GM12872 (cell line): ENCODE data around the gene MYH10.

ENCODE experiments used
- TF ChIP-seq, protein P1 (sequence below): IDR thresholded peaks from 3 replicates; pipeline ENCODE4 v1.5.1; 2011; ENCODE audit warnings: low read depth, mild to moderate bottlenecking, low read length, moderate library complexity; ENCODE audit not compliant: insufficient read depth

The MYH10 gene

DNA sequence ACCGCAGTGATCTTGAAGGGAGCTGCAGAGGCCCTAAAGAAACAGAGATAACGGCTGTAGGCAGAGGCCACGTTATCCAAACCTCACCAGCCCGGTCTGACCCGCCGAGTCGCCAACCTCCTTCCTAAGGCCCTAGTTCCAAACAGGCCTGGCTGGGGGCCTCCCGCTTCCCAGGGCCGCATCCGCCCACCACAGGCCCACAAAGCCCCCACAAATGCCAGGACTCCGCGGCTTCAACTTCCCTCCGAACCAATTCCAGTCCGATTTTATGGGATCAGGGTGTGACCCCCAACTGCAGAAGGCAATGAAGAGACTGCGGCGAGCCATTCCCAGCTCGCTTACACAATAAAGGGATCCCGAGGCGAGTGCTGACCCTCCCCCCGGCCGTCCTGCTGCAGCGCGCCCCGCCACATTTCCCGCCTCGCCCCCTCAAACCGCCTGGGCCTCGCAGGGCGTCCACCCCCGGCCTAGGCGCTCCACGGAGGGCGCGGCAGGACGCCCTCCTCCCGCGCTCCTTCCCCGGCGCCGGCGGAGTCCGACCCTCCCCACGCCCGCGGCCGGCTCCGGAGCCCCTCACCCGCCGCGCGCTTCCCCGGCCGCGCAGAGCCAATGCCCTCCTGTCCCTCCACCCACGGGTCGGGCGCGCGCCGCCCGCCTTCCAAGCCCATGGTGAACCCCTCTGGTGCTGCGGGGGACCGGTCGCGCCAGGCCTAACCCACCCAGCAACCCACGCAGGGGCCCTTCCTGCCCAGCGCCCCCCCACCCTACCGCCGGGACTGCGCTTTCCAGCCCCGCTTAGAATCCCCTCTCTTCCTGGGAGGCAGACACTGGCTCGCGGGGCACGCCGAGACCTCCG is 926 bp downstream of the MYH10 start:
- TF ChIP-seq, protein P1, sequence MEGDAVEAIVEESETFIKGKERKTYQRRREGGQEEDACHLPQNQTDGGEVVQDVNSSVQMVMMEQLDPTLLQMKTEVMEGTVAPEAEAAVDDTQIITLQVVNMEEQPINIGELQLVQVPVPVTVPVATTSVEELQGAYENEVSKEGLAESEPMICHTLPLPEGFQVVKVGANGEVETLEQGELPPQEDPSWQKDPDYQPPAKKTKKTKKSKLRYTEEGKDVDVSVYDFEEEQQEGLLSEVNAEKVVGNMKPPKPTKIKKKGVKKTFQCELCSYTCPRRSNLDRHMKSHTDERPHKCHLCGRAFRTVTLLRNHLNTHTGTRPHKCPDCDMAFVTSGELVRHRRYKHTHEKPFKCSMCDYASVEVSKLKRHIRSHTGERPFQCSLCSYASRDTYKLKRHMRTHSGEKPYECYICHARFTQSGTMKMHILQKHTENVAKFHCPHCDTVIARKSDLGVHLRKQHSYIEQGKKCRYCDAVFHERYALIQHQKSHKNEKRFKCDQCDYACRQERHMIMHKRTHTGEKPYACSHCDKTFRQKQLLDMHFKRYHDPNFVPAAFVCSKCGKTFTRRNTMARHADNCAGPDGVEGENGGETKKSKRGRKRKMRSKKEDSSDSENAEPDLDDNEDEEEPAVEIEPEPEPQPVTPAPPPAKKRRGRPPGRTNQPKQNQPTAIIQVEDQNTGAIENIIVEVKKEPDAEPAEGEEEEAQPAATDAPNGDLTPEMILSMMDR, result no peak

DNA sequence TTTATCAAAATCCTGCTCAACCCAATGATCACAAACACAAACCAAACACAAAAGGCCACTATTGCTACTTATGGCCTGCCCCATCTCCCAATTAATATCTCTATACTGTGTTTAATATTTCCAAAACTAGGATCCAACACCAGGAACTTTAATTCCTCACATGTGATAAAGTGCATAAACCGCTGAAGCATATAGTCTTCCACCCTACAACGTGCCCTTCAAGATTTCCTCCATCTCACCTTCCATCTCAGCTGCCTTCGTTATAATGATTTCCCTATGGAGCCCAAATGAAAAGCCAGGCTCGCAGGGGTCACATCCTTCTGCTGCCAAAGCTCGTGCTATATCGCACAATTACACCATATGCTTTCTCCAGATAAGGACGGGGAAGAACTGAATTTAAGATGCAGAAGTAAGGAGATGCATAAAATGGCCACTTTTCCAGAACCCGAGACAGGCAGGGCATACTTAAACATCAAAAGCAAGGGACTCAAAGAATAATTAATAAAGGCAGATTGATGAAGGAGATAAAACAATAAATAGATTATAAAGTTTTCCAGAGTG is 1.8 kb downstream of the MYH10 start:
- TF ChIP-seq, protein P1, result no peak

DNA sequence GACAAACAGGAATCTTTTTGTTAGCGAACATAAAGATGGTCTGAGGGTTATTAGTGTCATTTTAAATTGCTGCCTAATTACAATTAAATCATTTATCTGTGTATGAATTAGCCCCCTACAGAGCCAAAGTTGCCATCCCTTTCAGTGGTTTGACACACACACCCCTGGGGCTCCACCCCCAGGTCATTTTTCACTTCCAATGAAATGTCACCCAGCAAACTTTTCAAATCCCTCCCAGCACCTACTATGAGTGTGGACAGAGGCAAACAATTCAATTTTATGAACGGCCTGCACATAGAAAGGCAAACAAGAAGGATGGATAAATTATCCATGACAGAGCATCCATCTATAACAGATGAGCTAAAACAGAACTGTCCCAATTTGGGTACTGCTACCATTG is 2.4 kb downstream of the MYH10 start:
- TF ChIP-seq, protein P1, result no peak

DNA sequence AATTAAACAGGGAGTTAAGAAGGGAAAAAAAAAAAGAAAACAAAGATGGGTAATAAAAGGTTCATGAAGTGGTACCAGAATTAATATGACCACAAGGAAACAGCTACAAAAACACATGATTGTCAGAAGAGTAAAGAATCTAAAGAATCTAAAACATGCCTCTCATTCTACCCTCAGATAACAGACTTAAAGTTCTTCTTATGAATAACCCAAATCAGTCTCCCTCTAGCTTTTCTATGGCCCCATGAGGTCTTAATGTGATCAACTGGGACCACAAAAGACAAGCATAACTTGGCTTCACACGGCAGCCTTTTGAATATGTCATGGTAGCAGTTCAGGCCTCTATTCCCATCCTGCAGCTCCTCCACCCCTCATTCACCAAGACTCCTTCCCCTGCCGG is 6.9 kb downstream of the MYH10 start:
- TF ChIP-seq, protein P1, result no peak

DNA sequence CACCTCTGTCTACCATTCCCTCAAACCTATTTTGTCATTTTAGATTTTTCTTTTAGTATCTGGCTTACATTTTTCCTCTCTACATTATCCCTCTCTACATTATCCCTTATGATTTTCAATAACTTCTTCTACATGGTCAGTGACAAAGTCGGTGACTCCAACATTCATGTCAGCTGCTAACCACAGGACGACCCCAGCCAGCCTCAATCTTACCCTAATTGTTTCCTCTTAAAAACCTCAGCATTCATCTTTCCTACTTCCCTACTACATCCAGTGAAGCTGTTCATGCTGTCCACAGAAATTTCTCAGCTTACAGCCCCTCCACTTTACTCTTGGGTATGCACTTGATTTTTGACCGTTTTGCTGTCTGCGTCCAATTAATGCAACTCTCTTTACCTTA is 8.3 kb downstream of the MYH10 start:
- TF ChIP-seq, protein P1, result no peak

DNA sequence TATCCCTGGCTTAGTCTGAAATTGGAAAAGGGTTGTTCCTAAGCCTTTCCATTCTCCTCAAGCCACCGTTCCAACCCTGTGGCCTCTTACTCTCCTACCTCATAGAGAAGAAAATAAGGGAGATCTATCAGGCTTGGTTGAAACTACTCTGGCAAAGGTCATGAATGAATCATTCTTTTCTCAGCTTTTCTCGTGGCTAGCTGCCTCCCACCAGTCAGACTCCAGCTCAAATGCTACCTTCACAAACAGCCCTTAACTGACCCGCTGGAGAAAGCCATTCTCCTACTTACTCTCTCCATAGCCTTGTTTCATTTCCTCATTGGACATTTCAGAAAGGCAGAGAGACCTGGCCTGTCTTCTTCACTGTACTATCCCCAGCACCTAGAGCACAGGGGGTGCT is 8.9 kb downstream of the MYH10 start:
- TF ChIP-seq, protein P1, result no peak

DNA sequence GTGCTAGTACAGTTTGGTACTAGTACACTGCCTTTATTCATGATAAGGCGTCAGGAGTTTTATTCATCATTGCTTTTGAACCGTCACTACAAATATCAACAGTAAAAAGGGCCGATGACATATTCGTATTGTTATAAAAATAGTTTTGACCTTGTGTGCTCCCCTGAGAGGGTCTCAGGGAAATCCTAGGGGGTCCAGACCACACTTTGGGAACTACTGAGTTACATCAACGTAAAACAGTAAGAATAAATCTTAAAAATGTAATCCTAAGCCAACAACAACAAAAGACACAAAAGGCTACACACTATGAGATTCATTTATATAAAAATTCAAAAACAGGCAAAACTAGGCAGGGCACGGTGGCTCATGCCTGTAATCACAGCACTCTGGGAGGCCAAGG is 11.2 kb downstream of the MYH10 start:
- TF ChIP-seq, protein P1, result no peak
